ENCODE results near the gene POU3F3.

Gene POU3F3

DNA sequence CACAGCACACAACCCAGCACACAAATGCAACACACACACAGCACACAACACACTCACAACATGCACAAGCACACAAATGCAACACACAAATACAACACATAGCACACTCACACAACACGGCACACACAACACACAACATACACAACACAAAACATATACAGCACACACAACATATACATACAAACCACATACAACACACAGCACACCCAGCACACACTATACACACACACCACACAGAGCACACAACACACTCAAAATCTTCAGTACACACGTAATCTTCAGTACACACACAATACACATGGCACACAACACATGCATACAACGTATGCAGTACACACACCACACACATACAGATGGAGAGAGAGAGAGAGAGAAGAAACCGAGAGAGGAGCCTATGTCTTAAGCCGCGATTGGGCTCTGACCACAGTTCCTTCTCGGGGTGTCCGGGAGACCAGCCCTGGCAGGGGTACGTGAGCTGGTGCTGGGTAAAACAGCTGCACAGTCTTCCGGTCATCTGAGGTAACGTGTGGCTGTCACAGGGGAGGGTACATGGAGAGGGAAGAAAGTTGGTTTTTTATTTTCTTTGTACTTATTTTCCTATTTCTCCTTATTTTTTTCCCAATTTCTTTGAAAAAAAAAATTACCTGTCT lies 25.1 kb downstream of the POU3F3 start:
- DNase-seq: no peak

- no peak for DNase-seq
Observed at GRCh38 chr2:104880076-104880475, 26.2 kb downstream of the POU3F3 start.

DNA sequence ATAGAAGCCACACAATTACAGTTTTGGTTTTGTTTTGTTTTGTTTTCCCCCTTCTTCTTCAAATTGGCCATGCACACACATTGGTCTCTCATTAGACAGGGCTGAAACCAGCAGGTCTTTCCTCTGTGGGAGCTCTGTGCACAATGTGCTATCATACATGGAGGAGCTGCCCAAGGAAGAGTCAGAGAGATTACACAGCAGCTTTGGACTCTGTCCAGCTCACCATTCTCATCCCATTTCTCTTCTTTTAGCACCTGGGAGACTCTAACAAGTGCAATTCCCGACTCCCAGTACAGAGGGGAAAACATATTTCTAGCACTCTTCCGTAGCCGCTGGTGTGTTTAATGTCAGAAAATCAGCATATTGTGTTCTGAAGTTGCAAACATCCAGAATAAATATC lies 29.4 kb downstream of the POU3F3 start:
- no peak for DNase-seq

DNA sequence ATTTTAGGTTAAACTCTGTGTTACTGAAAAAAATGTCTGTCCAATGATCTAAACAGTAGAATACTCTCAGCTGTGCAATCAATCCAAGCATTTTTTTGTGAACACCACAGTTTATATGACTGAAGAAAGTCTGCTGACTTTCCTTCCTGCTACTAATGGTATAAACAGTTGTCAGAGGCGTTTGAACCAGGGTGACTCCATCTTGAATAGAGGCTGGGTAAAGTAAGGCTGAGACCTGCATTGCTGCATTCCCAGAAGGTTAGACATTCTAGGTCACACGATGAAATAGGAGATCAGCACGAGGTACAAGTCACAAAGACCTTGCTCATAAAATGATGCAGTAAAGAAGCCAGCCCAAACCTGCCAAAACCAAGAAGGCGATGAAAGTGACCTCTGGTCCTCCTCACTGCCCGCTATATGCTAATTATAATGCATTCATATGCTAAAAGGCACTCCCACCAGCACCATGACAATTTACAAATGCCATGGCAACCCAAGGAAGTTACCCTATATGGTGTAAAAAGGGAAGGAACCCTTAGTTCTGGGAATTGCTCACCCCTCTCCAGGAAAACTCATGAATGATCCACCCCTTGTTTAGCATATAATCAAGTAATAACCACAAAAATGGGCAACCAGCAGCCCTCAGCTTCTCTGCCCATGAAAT lies 31.3 kb downstream of the POU3F3 start:
- no peak for DNase-seq

GRCh38 chr2:104887676-104888075 lies 33.8 kb downstream of the POU3F3 start:
- DNase-seq: no peak

GRCh38 chr2:104888489-104889258 lies 34.8 kb downstream of the POU3F3 start:
- DNase-seq: no peak

DNA sequence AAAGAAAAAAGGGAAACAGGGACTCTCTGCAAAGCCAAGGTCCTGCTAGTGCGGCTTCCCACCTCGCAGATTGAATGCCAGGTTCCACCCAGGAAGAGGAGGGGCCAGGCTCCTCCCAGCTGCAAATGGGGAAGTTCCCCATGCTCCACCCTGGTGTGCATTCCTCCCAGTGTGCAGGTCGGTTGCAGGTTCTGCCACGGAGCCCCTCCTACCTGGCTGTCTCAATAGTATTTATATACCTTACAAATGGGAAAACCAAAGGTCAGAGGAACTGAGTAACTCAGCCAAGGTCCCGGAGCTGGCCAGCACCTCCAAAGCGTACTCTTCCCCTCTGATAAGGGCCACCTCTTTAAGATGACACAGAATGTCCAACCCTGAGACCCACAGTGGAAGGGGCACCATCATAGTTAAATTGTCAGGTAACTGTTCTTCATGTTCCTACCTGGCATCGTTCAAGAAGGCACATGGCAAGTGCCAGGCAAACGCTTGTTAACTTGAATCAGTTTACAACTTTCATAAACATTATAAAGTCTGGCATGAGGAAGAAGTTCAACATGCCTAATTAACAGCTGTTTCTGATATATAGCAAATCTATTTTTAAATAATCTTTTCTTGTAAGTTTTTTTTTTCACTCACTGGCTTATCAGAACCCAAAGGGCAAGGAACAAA lies 35.5 kb downstream of the POU3F3 start:
- no peak for DNase-seq

GRCh38 chr2:104889960-104890684 lies 36.2 kb downstream of the POU3F3 start:
- DNase-seq: no peak

DNA sequence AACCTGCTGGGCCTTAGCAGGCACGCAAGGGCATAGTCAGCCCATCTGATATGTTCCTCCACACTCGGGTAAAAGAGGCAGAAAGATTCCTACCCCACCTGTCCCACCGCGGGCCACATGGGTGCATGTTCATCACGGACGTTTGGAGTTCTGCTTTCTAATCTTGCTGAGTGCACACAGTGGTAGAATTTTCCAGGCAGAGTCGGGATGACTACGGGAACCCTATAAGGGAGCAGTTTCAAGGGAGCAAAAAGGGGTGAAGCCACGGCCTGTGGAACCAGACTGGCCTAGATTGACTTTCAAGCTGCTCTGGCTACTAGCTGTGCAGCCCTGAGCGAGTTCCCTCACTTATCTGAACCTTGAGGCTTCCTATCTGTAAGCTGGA lies 36.8 kb downstream of the POU3F3 start:
- no peak for DNase-seq

GRCh38 chr2:104891145-104891544 lies 37.2 kb downstream of the POU3F3 start:
- no peak for DNase-seq

- DNase-seq: no peak
Observed at GRCh38 chr2:104896446-104896845, 42.5 kb downstream of the POU3F3 start.

- no peak for DNase-seq
Observed at GRCh38 chr2:104897515-104898184, 43.7 kb downstream of the POU3F3 start.

DNA sequence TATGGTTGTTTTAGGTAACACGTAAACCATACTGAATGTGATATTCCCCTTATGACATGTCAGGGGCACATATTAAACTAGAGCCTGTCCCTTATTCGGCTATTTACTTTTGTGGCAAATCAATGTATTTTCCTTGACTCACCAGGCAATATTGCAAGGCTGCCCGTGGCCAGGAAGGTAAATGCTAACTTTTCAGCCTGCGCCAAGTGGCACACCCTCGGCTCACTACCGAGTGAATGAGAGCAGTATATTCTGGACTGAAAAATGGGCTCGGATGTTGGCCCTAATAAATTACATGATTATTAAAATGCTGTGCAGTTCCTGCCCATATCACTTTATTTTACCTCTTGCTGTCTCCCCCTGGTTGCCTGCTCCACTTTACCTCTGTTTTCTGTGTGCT lies 46.7 kb downstream of the POU3F3 start:
- no peak for DNase-seq

GRCh38 chr2:104901037-104901881 lies 47.3 kb downstream of the POU3F3 start:
- DNase-seq: no peak

DNA sequence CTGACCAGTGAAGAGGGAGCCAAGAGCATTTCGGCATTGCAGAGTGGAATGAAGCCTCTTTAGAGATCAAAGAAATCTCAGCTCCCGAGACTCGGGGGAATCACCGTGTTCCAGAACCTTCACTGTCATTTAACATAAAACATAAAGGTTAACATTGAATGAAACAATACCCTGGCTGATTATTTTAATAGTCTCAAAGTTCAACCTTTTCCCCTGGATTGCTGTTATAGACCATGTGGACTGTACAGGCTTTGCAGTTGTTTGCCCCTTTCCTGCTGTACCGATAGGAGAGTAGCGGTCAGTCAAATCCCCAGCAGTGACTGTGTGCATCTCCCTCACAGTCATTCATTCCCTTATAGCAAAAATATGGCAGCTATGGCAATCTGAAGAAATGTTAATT lies 48.4 kb downstream of the POU3F3 start:
- DNase-seq: no peak
